Testis (tissue), 2 donors: ENCODE measurements around the gene NUDT8.

Source experiments
- CTCF ChIP-seq, 3 experiments: fragments of 450-650 bp in 2 of 3; fragments of 200-600 bp in 1 of 3; sonication (generic) in 1 of 3; IDR thresholded peaks; one replicate each; pipeline ENCODE4 v1.5.1; 2016 to 2019; ENCODE audit warnings: antibody characterized with exemption in 3 of 3, mild to moderate bottlenecking in 2 of 3, moderate library complexity in 1 of 3
- POLR2A ChIP-seq: fragments of 450-650 bp; IDR thresholded peaks from one replicate; pipeline ENCODE4 v1.6.1; 2017; ENCODE audit warnings: antibody characterized with exemption, mild to moderate bottlenecking, moderate library complexity

GRCh38 chr11:67626970-67627369 is 2.8 kb downstream of the NUDT8 start:
- no peak for TF ChIP-seq CTCF (IDR thresholded peaks at IDR 0.05)
- TF ChIP-seq POLR2A, result no peak
